Activated CD4-positive, alpha-beta T cell treated with anti-CD3 and anti-CD28 coated beads, Interleukin-2, amount 10 ng/mL, durations not matched to agents 7 days and 5 days (primary cell): Measurements from ENCODE around the gene C4A. TPM values are rescaled to one million over a fixed set of nuclear protein-coding genes. Genes with fewer than 3 reads are reported as not detected.
A peak's percentile ranks its signal among the peaks of the same experiment; 100 is the strongest.
"Not testable (repeated sequence)": the region's sequence is repeated elsewhere in the genome, so short reads cannot be mapped to it uniquely, and the experiment has no call there.

ENCODE experiments used
- CTCF ChIA-PET: fragments of 350-600 bp; sonication (Branson Sonifier 250); formaldehyde crosslinking; loops from one replicate; lab custom pipeline; 2021; ENCODE audit warnings: antibody characterized with exemption; lab: Charles Lee
- POLR2A ChIA-PET: fragments of 350-600 bp; sonication (Branson Sonifier 250); formaldehyde crosslinking; loops from one replicate; lab custom pipeline; 2021; ENCODE audit warnings: antibody characterized with exemption; lab: Charles Lee
- DNase-seq: peaks from one replicate; pipeline ENCODE4 v3.0.0-alpha.2; 2020
- H3K27ac Mint-ChIP-seq: one replicate; pipeline ENCODE4 v1.8.0; 2021; ENCODE audit warnings: mild to moderate bottlenecking, moderate library complexity, mixed read lengths
- H3K27me3 Mint-ChIP-seq: one replicate; pipeline ENCODE4 v1.8.0; 2021; ENCODE audit warnings: mixed read lengths
- H3K36me3 Mint-ChIP-seq: one replicate; pipeline ENCODE4 v1.8.0; 2021; ENCODE audit warnings: low read depth, mixed read lengths
- H3K4me1 Mint-ChIP-seq: one replicate; pipeline ENCODE4 v1.8.0; 2021; ENCODE audit warnings: mixed read lengths
- H3K4me3 Mint-ChIP-seq: one replicate; pipeline ENCODE4 v1.8.0; 2021; ENCODE audit warnings: mild to moderate bottlenecking, moderate library complexity, mixed read lengths
- H3K9me3 Mint-ChIP-seq: one replicate; pipeline ENCODE4 v1.8.0; 2021; ENCODE audit warnings: mixed read lengths
- microRNA-seq: library from miRNA; unstranded; fragments of <30 nt; microRNA quantifications from one replicate; pipeline ENCODE4 v1.2.0, GENCODE V29; 2021; ENCODE audit warnings: borderline microRNAs expressed, borderline replicate concordance
- total RNA-seq, 2 experiments: library from RNA; stranded (reverse); gene quantifications; one replicate each; pipeline ENCODE4 v1.2.3, GENCODE V29; 2021

The C4A gene
- total RNA-seq, 2 experiments from 2014 or later, result 3.0 to 4.2 TPM

DNA sequence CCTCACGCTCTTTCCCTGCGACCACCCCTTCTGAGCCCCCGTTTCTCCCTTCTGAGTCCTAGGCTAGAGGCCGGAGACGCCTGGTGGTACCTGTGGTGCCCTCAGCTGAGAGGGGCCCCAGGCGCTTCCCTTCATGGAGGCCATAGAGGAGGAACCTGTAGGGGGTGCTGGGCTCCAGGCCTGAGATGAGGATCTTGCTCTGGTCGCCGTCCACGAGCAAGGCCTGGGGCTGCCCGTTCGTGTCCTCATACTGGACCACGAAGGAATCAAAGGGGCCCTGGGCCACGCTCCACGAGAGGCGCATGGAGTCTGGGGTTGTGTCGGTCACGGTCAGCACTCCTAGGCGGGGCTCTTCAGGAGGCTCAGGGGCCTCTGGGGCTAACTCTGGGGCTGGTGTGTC, 63.1 kb downstream of the C4A start:
- CTCF ChIA-PET, POLR2A ChIA-PET, H3K4me1 Mint-ChIP-seq, H3K4me3 Mint-ChIP-seq, H3K36me3 Mint-ChIP-seq, H3K9me3 Mint-ChIP-seq, DNase-seq, H3K27ac Mint-ChIP-seq, H3K27me3 Mint-ChIP-seq: not testable (repeated sequence)

DNA sequence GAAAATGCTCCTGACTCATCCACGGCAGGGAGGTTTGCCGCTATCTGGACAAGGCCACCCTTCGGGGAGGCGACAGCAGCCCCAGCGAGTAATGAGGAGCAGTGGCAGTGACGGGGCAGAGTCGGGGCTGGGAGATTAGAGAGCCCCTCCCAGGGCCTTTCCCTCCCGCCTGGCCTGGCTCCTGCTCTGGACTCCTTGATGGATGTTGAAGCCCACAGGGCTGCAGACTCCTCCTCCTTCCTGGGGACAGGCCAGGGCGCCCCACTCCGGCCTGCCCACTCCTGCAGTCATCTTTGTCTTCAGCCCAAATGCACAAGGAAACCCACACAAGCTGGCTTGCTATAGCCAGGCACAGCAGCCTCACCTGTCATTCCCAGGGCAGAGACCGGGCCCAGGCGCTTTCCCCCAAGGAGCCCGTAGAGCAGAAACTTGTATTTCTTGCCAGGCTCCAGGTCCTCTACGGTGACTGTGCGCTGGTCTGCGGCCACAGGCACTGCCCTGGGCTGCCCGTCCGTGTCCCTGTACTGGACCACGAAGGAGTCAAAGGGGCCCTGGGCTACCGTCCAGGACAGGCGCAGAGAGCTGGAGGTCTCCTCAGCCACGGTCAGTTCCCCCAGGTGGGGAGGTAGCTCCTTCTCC, 64.1 kb downstream of the C4A start:
- Mint-ChIP-seq H3K27me3 (no peaks in the 10 kb centered on the region), H3K27ac (no peak overlapping the region), H3K9me3 (no peaks in the 10 kb centered on the region), H3K4me3 (no peak overlapping the region), H3K4me1 (peaks cover 3% of the 10 kb centered on the region), H3K36me3 (no peaks in the 10 kb centered on the region)
- POLR2A ChIA-PET, result no interaction called here
- CTCF ChIA-PET, result interaction anchor here (1.0 kb wide), 1 partner anchor 67 kb away, joined by 3 read pairs; no protein-coding TSS in a partner anchor
- no peak for DNase-seq

DNA sequence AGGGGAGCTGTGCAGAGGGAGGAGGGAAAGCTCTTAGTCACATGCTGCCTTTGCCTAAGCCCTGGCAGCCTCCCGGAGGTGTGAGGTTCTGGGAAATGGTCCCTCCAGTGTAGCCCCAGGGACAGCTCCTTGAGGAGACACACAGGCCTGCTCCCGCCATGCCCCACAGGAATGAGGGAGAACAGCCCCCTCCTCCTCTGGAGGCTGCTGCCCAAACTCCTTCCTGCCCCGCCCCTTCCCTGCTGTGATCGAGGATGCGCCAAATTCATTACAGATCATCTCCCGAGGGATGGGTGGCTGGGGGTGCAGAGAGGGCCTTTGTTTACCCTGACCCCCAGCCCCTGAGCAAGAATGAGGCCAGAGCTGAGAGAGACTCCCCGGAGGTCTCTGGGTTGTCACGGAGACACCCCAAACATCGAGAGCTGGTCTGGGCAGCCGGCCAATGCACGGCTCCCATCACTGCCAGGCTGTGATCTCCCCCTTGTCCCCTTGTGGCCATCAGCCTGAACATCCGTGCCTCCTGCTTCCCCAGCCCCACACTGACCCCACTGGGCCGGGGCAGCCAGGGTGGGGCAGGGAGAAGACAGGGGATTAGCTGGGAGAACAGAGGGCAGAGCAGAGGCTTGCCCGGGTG, 64.7 kb downstream of the C4A start:
- POLR2A ChIA-PET, result no interaction called here
- Mint-ChIP-seq H3K36me3 (no peaks in the 10 kb centered on the region), H3K27ac (no peak overlapping the region), H3K4me1 (peaks cover 3% of the 10 kb centered on the region), H3K27me3 (no peaks in the 10 kb centered on the region), H3K4me3 (no peak overlapping the region), H3K9me3 (no peaks in the 10 kb centered on the region)
- no peak for DNase-seq
- CTCF ChIA-PET, result interaction anchor here (1.0 to 1.7 kb wide), 3 partner anchors 46 to 203 kb away, joined by 3 read pairs; no protein-coding TSS in a partner anchor

GRCh38 chr6:32047084-32047478, 65.2 kb downstream of the C4A start:
- ChIA-PET CTCF (interaction anchor here (1.0 to 1.7 kb wide), 3 partner anchors 46 to 202 kb away, joined by 3 read pairs; no protein-coding TSS in a partner anchor), POLR2A (no interaction called here)

GRCh38 chr6:32047539-32047854, 65.6 kb downstream of the C4A start:
- no peaks in the 10 kb centered on the region for H3K27me3 Mint-ChIP-seq
- peaks cover 3% of the 10 kb centered on the region for H3K4me1 Mint-ChIP-seq
- no peak overlapping the region for H3K4me3 Mint-ChIP-seq
- H3K36me3 Mint-ChIP-seq, result no peaks in the 10 kb centered on the region
- no peak for DNase-seq
- ChIA-PET CTCF (interaction anchor here (0.6 to 1.7 kb wide), 4 partner anchors 45 to 202 kb away, joined by 3 to 5 read pairs (median 4); no protein-coding TSS in a partner anchor), POLR2A (no interaction called here)
- no peak overlapping the region for H3K27ac Mint-ChIP-seq
- no peaks in the 10 kb centered on the region for H3K9me3 Mint-ChIP-seq

More at GRCh38 chr6:32047084-32047478, 65.2 kb downstream of the C4A start:
- no peak for DNase-seq
- Mint-ChIP-seq H3K27ac (no peak overlapping the region), H3K4me1 (peaks cover 3% of the 10 kb centered on the region), H3K4me3 (no peak overlapping the region), H3K36me3 (no peaks in the 10 kb centered on the region), H3K9me3 (no peaks in the 10 kb centered on the region), H3K27me3 (no peaks in the 10 kb centered on the region)

GRCh38 chr6:32047855-32048766, 66.3 kb downstream of the C4A start:
- peaks cover 3% of the 10 kb centered on the region for H3K4me1 Mint-ChIP-seq
- ChIA-PET CTCF (interaction anchor here (0.6 to 1.7 kb wide), 3 partner anchors 45 to 199 kb away, joined by 3 to 5 read pairs (median 4); no protein-coding TSS in a partner anchor), POLR2A (no interaction called here)
- H3K9me3 Mint-ChIP-seq, result no peaks in the 10 kb centered on the region
- H3K4me3 Mint-ChIP-seq, result no peak overlapping the region
- no peaks in the 10 kb centered on the region for H3K36me3 Mint-ChIP-seq
- peak; percentile 66 for DNase-seq
- H3K27me3 Mint-ChIP-seq, result no peaks in the 10 kb centered on the region
- no peak overlapping the region for H3K27ac Mint-ChIP-seq

GRCh38 chr6:32049149-32049548, 67.3 kb downstream of the C4A start:
- H3K4me3 Mint-ChIP-seq, POLR2A ChIA-PET, H3K4me1 Mint-ChIP-seq, H3K27me3 Mint-ChIP-seq, H3K27ac Mint-ChIP-seq, H3K9me3 Mint-ChIP-seq, H3K36me3 Mint-ChIP-seq, CTCF ChIA-PET, DNase-seq: not testable (repeated sequence)

- H3K27me3 Mint-ChIP-seq, CTCF ChIA-PET, H3K4me3 Mint-ChIP-seq, H3K4me1 Mint-ChIP-seq, H3K9me3 Mint-ChIP-seq, DNase-seq, POLR2A ChIA-PET, H3K27ac Mint-ChIP-seq, H3K36me3 Mint-ChIP-seq: not testable (repeated sequence)
Measured at GRCh38 chr6:32049736-32050135, 67.9 kb downstream of the C4A start.

- H3K27ac Mint-ChIP-seq, result no peak overlapping the region
- H3K36me3 Mint-ChIP-seq, result no peaks in the 10 kb centered on the region
- no peaks in the 10 kb centered on the region for H3K27me3 Mint-ChIP-seq
- H3K4me3 Mint-ChIP-seq, result no peak overlapping the region
- ChIA-PET CTCF (no interaction called here), POLR2A (no interaction called here)
- H3K9me3 Mint-ChIP-seq, result no peaks in the 10 kb centered on the region
- H3K4me1 Mint-ChIP-seq, result peaks cover 3% of the 10 kb centered on the region
- no peak for DNase-seq
Measured at GRCh38 chr6:32050562-32050961, 68.7 kb downstream of the C4A start.

Small RNAs within 50 kb of the gene (microRNA-seq; reads per million reads assigned to microRNA genes)
- not detected for gene MIR1236

Other genes starting within 250 kb of the C4A start
- gene CLIC1, start 245.5 kb upstream of the C4A start, total RNA-seq, result 100 to 1,000 TPM; 525 to 561 TPM
- 10 to 100 TPM; 56.1 to 58.0 TPM for gene MSH5, start 242.1 kb upstream of the C4A start, total RNA-seq
- gene SAPCD1, start 219.4 kb upstream of the C4A start, total RNA-seq, result 10 to 100 TPM in 1 of 2 experiments, 1 to 10 TPM in 1; 9.8 to 12.0 TPM
- gene VWA7, start 204.7 kb upstream of the C4A start, total RNA-seq, result 1 to 10 TPM; 5.2 to 5.4 TPM
- 100 to 1,000 TPM in 1 of 2 experiments, 10 to 100 TPM in 1; 85.0 to 100 TPM for gene VARS1, start 186.3 kb upstream of the C4A start, total RNA-seq
- 100 to 1,000 TPM; 103 to 109 TPM for gene LSM2, start 175.1 kb upstream of the C4A start, total RNA-seq
- 1 to 10 TPM; 3.3 to 3.5 TPM for gene HSPA1L, start 166.8 kb upstream of the C4A start, total RNA-seq
- gene HSPA1A, start 166.5 kb upstream of the C4A start, total RNA-seq, result 10 to 100 TPM; 89.8 to 92.7 TPM
- 10 to 100 TPM; 44.0 to 47.2 TPM for gene HSPA1B, start 154.3 kb upstream of the C4A start, total RNA-seq
- 10 to 100 TPM; 16.7 to 17.0 TPM for gene NEU1, start 119.2 kb upstream of the C4A start, total RNA-seq
- gene SLC44A4, start 103.1 kb upstream of the C4A start, total RNA-seq, result under 1 TPM in 1 of 2 experiments, not detected in 1; 0.15 TPM
- gene EHMT2, start 84.4 kb upstream of the C4A start, total RNA-seq, result 10 to 100 TPM; 70.4 to 71.6 TPM
- 1 to 10 TPM; 1.3 to 1.8 TPM for gene ZBTB12, start 80.0 kb upstream of the C4A start, total RNA-seq
- 1 to 10 TPM in 1 of 2 experiments, under 1 TPM in 1; 0.57 to 1.3 TPM for gene C2, start 54.3 kb upstream of the C4A start, total RNA-seq
- under 1 TPM in 1 of 2 experiments, not detected in 1; 0.37 TPM for gene CFB, start 36.0 kb upstream of the C4A start, total RNA-seq
- 10 to 100 TPM; 65.2 to 72.3 TPM for gene NELFE, start 23.1 kb upstream of the C4A start, total RNA-seq
- gene SKIC2, start 22.9 kb upstream of the C4A start, total RNA-seq, result 100 to 1,000 TPM in 1 of 2 experiments, 10 to 100 TPM in 1; 88.0 to 101 TPM
- gene DXO, start 9.9 kb upstream of the C4A start, total RNA-seq, result 10 to 100 TPM; 20.4 to 21.8 TPM
- gene C4B, start 32.7 kb downstream of the C4A start, total RNA-seq, result 1 to 10 TPM; 2.0 to 2.2 TPM
- gene CYP21A2, start 56.4 kb downstream of the C4A start, total RNA-seq, result under 1 TPM in 1 of 2 experiments, not detected in 1; 0.12 TPM
- 1 to 10 TPM; 3.9 to 6.7 TPM for gene TNXB, start 127.3 kb downstream of the C4A start, total RNA-seq
- 100 to 1,000 TPM; 141 to 142 TPM for gene ATF6B, start 146.2 kb downstream of the C4A start, total RNA-seq
- 1 to 10 TPM; 6.6 to 7.8 TPM for gene FKBPL, start 148.2 kb downstream of the C4A start, total RNA-seq
- under 1 TPM; 0.17 to 0.23 TPM for gene PRRT1, start 169.9 kb downstream of the C4A start, total RNA-seq
- gene PPT2, start 172.1 kb downstream of the C4A start, total RNA-seq, result 1 to 10 TPM; 8.3 to 9.2 TPM
- 1 to 10 TPM; 6.0 to 8.6 TPM for gene EGFL8, start 182.5 kb downstream of the C4A start, total RNA-seq
- 10 to 100 TPM; 47.3 to 52.0 TPM for gene AGPAT1, start 194.0 kb downstream of the C4A start, total RNA-seq
- 10 to 100 TPM; 39.8 to 49.7 TPM for gene RNF5, start 196.3 kb downstream of the C4A start, total RNA-seq
- 10 to 100 TPM; 45.4 to 47.1 TPM for gene AGER, start 202.2 kb downstream of the C4A start, total RNA-seq
- 10 to 100 TPM; 98.2 to 98.4 TPM for gene PBX2, start 208.1 kb downstream of the C4A start, total RNA-seq
- 100 to 1,000 TPM; 274 to 282 TPM for gene GPSM3, start 210.6 kb downstream of the C4A start, total RNA-seq
- under 1 TPM; 0.20 to 0.27 TPM for gene NOTCH4, start 242.0 kb downstream of the C4A start, total RNA-seq